Endothelial cell of umbilical vein (primary cell): ENCODE results near the gene PTPN9.

ENCODE experiments used
- EZH2 ChIP-seq: IDR thresholded peaks from 2 replicates; pipeline ENCODE4 v1.6.1; 2012; ENCODE audit warnings: borderline replicate concordance, low read depth, mild to moderate bottlenecking, moderate library complexity, low read length, inconsistent platforms; ENCODE audit not compliant: severe bottlenecking
- TF ChIP-seq, protein P1 (sequence below), 2 donors: IDR thresholded peaks; 1 replicate in 1 of 2; 2 replicates in 1 of 2; pipeline ENCODE4 v1.5.1; 2011; ENCODE audit warnings: low read length in 2 of 2, mild to moderate bottlenecking in 2 of 2, moderate library complexity in 2 of 2, control low read depth in 1 of 2, inconsistent platforms in 1 of 2, low read depth in 1 of 2; ENCODE audit not compliant: insufficient read depth in 1 of 2; ENCODE audit errors: extremely low read depth in 1 of 2

DNA sequence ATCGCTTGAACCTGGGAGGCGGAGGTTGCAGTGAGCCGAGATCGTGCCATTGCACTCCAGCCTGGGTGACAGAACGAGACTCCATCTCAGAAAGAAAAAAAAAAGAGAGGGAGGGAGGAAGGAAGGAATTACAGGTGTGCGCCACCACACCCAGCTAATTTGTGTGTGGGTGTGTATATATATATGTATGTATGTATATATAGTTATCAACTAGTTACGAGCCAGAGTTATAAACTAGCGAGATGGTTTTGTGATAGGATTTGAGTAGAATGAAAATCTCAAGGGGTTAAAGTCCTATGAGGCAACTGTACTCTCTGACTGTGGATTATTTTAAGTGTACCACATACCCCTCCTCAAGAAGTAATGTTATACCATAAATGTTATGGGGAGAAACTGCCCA lies 76.8 kb downstream of the PTPN9 start:
- TF ChIP-seq, protein P1, sequence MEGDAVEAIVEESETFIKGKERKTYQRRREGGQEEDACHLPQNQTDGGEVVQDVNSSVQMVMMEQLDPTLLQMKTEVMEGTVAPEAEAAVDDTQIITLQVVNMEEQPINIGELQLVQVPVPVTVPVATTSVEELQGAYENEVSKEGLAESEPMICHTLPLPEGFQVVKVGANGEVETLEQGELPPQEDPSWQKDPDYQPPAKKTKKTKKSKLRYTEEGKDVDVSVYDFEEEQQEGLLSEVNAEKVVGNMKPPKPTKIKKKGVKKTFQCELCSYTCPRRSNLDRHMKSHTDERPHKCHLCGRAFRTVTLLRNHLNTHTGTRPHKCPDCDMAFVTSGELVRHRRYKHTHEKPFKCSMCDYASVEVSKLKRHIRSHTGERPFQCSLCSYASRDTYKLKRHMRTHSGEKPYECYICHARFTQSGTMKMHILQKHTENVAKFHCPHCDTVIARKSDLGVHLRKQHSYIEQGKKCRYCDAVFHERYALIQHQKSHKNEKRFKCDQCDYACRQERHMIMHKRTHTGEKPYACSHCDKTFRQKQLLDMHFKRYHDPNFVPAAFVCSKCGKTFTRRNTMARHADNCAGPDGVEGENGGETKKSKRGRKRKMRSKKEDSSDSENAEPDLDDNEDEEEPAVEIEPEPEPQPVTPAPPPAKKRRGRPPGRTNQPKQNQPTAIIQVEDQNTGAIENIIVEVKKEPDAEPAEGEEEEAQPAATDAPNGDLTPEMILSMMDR (IDR thresholded peaks at IDR 0.05; ENCODE audit: extremely low read depth in 1 of 2, insufficient read depth in 1 of 2, low read depth in 1 of 2, low read length in 2 of 2): no peak
- TF ChIP-seq EZH2: no peak
